K562 (cell line): ENCODE measurements around the gene RSAD1. TPM values are rescaled to one million over a fixed set of nuclear protein-coding genes. Genes with fewer than 3 reads are reported as not detected.

Source experiments
- BHLHE40 ChIP-seq: IDR thresholded peaks from 2 replicates; pipeline ENCODE4 v1.6.1; 2011; ENCODE audit warnings: low read length, improper control_type of control experiment
- CEBPB ChIP-seq: fragments of 450-650 bp; IDR thresholded peaks from 2 replicates; pipeline ENCODE4 v1.6.1; 2016; ENCODE audit warnings: missing genetic modification characterization, missing compliant biosample characterization
- CUX1 ChIP-seq: fragments of 200-800 bp; sonication (Bioruptor generic); IDR thresholded peaks from 2 replicates; pipeline ENCODE4 v1.6.1; 2016; ENCODE audit warnings: missing genetic modification characterization, missing compliant biosample characterization
- ESRRA ChIP-seq: fragments of 450-650 bp; IDR thresholded peaks from 2 replicates; pipeline ENCODE4 v1.6.1; 2014; ENCODE audit warnings: low read depth, mild to moderate bottlenecking, moderate library complexity, borderline replicate concordance
- FUS ChIP-seq: fragments of 200-400 bp; formaldehyde crosslinking; optimal IDR thresholded peaks from 2 replicates; pipeline ENCODE3; 2017; ENCODE audit warnings: low read depth, low read length
- HMGN3 ChIP-seq: IDR thresholded peaks from 2 replicates; pipeline ENCODE4 v1.6.1; 2011; ENCODE audit warnings: borderline replicate concordance, low read depth, mild to moderate bottlenecking, mixed read lengths, low read length; ENCODE audit not compliant: insufficient read length; ENCODE audit errors: extremely low read depth
- KLF1 ChIP-seq: fragments of 450-650 bp; IDR thresholded peaks from 2 replicates; pipeline ENCODE4 v1.6.1; 2016; ENCODE audit warnings: missing genetic modification characterization, missing compliant biosample characterization
- MEIS2 ChIP-seq: fragments of 450-650 bp; IDR thresholded peaks from 2 replicates; pipeline ENCODE4 v1.6.1; 2014; ENCODE audit warnings: mild to moderate bottlenecking; ENCODE audit not compliant: partially characterized antibody
- NCOA6 ChIP-seq: fragments of 450-650 bp; IDR thresholded peaks from 2 replicates; pipeline ENCODE4 v1.6.1; 2017; ENCODE audit warnings: mild to moderate bottlenecking
- NFIX ChIP-seq: fragments of 250-450 bp; sonication (Bioruptor Pico); IDR thresholded peaks from 2 replicates; pipeline ENCODE4 v1.4.0; 2020; ENCODE audit warnings: low read depth, mild to moderate bottlenecking, moderate library complexity
- PBX2 ChIP-seq, 2 experiments: IDR thresholded peaks in 1 of 2; conservative IDR thresholded peaks in 1 of 2; 2 replicates each; pipeline ENCODE4 v1.6.1; 2016; ENCODE audit warnings: low read depth in 2 of 2, mild to moderate bottlenecking in 1 of 2, missing compliant biosample characterization in 1 of 2, missing genetic modification characterization in 1 of 2, moderate library complexity in 1 of 2
- RFX5 ChIP-seq: IDR thresholded peaks from 2 replicates; pipeline ENCODE4 v1.6.1; 2011; ENCODE audit warnings: low read depth, mild to moderate bottlenecking, improper control_type of control experiment, low read length
- SETDB1 ChIP-seq: IDR thresholded peaks from one replicate; pipeline ENCODE4 v1.6.1; 2012; ENCODE audit warnings: low read length, control low read depth, inconsistent platforms
- SP1 ChIP-seq: sonication (generic); formaldehyde crosslinking; IDR thresholded peaks from 2 replicates; pipeline ENCODE4 v1.8.1; 2022; ENCODE audit warnings: mild to moderate bottlenecking, missing genetic modification reagents
- SRSF9 ChIP-seq: fragments of 200-400 bp; formaldehyde crosslinking; IDR thresholded peaks from 2 replicates; pipeline ENCODE4 v1.6.1; 2017; ENCODE audit warnings: low read depth, low read length, borderline replicate concordance
- TAL1 ChIP-seq: fragments of 450-650 bp; IDR thresholded peaks from 2 replicates; pipeline ENCODE4 v1.6.1; 2016; ENCODE audit warnings: mild to moderate bottlenecking
- ZBTB11 ChIP-seq, 3 experiments: fragments of 200-800 bp in 1 of 3; fragments of 250-450 bp in 1 of 3; fragments of 450-650 bp in 1 of 3; sonication (Bioruptor Pico) in 1 of 3; sonication (Bioruptor generic) in 1 of 3; formaldehyde crosslinking in 1 of 3; IDR thresholded peaks; 2 replicates each; pipeline versions ENCODE4 v1.6.1 to v1.8.0; 2016 to 2022; ENCODE audit warnings: mild to moderate bottlenecking in 2 of 3, missing genetic modification characterization in 2 of 3, missing compliant biosample characterization in 1 of 3, moderate library complexity in 1 of 3
- polyA plus RNA-seq, 8 experiments: library from polyadenylated mRNA; depleted of rRNA in 4 of 8; stranded (reverse) in 5 of 8; unstranded in 3 of 8; fragments of >200 nt; fragmentation: Nextera tagmentation in 2 of 8; fragmentation: Illumina TruSeq in 1 of 8; extraction: Ambion mirVana in 2 of 8; extraction: Trizol in 1 of 8; gene quantifications; 2 replicates each; pipeline versions ENCODE4 v1.2.1 to v1.2.3, GENCODE V29; 2011 to 2014; ENCODE audit warnings: inconsistent platforms in 1 of 8, missing spikeins in 1 of 8
- total RNA-seq, 7 experiments: library from RNA; depleted of rRNA in 6 of 7; stranded (reverse); fragments of >200 nt in 6 of 7; fragmentation: Illumina TruSeq in 2 of 7; extraction: Trizol in 2 of 7; gene quantifications; 2 replicates each; pipeline versions ENCODE4 v1.2.1 to v1.2.3, GENCODE V29; 2011 to 2021; ENCODE audit warnings: low replicate concordance in 1 of 7

RSAD1 gene
- total and polyA plus RNA-seq, 9 of the 15 experiments (the other 6 are each of a cell fraction or from before 2014, with no cell fraction given): 4.5 to 42.5 (median 26.8) TPM

- TF ChIP-seq PBX2 (CRISPR knock-in tag; IDR thresholded peaks at IDR 0.05; ENCODE audit: low read depth) (peak; percentile 41; the same call in 1 of the 2 replicates), PBX2 (tag; conservative IDR thresholded peaks at IDR 0.05; ENCODE audit: low read depth) (peak; percentile 97), NFIX (CRISPR knock-in tag) (no peak), TAL1 (no peak), SP1 (CRISPR knock-in tag) (no peak), MEIS2 (peak; percentile 98), HMGN3 (no peak), ESRRA (no peak), CEBPB (tag) (peak; percentile 70), KLF1 (tag) (no peak), SETDB1 (no peak), ZBTB11 (CRISPR knock-in tag; IDR thresholded peaks at IDR 0.05) (no peak), NCOA6 (no peak), RFX5 (no peak), SRSF9 (no peak), BHLHE40 (0 out of 2 replicates have a peak, but pooled peaks have one; percentile 6), FUS (no peak), CUX1 (CRISPR knock-in tag) (no peak)
Observed at GRCh38 chr17:50443505-50443974, 35.1 kb upstream of the RSAD1 start (continued).
